ENCODE data around the gene C2CD4B.

The C2CD4B gene

GRCh38 chr15:62124176-62124972, 40.7 kb downstream of the C2CD4B start:
- TF ChIP-seq, protein P1, sequence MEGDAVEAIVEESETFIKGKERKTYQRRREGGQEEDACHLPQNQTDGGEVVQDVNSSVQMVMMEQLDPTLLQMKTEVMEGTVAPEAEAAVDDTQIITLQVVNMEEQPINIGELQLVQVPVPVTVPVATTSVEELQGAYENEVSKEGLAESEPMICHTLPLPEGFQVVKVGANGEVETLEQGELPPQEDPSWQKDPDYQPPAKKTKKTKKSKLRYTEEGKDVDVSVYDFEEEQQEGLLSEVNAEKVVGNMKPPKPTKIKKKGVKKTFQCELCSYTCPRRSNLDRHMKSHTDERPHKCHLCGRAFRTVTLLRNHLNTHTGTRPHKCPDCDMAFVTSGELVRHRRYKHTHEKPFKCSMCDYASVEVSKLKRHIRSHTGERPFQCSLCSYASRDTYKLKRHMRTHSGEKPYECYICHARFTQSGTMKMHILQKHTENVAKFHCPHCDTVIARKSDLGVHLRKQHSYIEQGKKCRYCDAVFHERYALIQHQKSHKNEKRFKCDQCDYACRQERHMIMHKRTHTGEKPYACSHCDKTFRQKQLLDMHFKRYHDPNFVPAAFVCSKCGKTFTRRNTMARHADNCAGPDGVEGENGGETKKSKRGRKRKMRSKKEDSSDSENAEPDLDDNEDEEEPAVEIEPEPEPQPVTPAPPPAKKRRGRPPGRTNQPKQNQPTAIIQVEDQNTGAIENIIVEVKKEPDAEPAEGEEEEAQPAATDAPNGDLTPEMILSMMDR (IDR thresholded peaks at IDR 0.05; ENCODE audit: insufficient read depth, low read length, poor library complexity, severe bottlenecking), result no peak
- TF ChIP-seq EZH2phosphoT487 (conservative IDR thresholded peaks at IDR 0.05; ENCODE audit: low read length), result no peak
- no peaks in the 10 kb centered on the region for H3K27me3 ChIP-seq (ENCODE audit: low read length)
- no peaks in the 10 kb centered on the region for H3K9me2 ChIP-seq (replicated peaks; ENCODE audit: insufficient read depth, low read length)
- H3F3A ChIP-seq (ENCODE audit: insufficient read depth), result no peaks in the 10 kb centered on the region
- H3K27ac ChIP-seq (ENCODE audit: low read depth, low read length), result no peak overlapping the region
- H3K79me2 ChIP-seq (ENCODE audit: insufficient read depth, low read length), result no peaks in the 10 kb centered on the region
- no peaks in the 10 kb centered on the region for H3K9me3 ChIP-seq (ENCODE audit: insufficient read depth, low read length)
- H2AFZ ChIP-seq (ENCODE audit: low read depth, low read length, severe bottlenecking), result no peak overlapping the region
- no peaks in the 10 kb centered on the region for H4K20me1 ChIP-seq (ENCODE audit: low read depth, low read length)
- no peak overlapping the region for H3K4me2 ChIP-seq (ENCODE audit: low read depth, low read length, poor library complexity, severe bottlenecking)
- no peaks in the 10 kb centered on the region for H3K36me3 ChIP-seq (ENCODE audit: low read length)
- no peak overlapping the region for H3K9ac ChIP-seq (ENCODE audit: low read length)
- no peak overlapping the region for H3K4me3 ChIP-seq (ENCODE audit: insufficient read depth, low read length, poor library complexity, severe bottlenecking)

DNA sequence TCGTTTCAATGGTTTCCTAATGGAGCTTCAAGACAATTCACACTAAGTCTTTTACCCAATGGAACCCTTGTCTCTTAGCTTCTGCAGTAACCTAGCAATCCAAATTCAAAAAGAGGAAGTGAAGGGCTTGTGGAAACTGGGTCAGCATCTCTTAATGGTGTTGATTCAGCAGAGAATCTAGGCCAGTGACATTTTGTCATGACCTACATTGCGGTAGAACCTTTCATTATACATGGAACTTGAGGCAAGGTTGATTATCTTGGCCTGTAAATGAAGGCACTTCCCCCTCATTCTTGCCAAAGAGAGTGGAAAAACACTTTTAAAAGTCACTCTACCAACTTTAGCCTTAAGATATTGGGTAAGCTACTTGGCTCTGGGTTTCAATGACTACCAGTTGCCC, 42.8 kb downstream of the C2CD4B start:
- TF ChIP-seq, protein P1 (IDR thresholded peaks at IDR 0.05; ENCODE audit: insufficient read depth, low read length, poor library complexity, severe bottlenecking), result no peak
- no peak for TF ChIP-seq EZH2phosphoT487 (conservative IDR thresholded peaks at IDR 0.05; ENCODE audit: low read length)
- Histone ChIP-seq H2AFZ (ENCODE audit: low read depth, low read length, severe bottlenecking) (no peak overlapping the region), H3K36me3 (ENCODE audit: low read length) (no peaks in the 10 kb centered on the region), H3K9me2 (replicated peaks; ENCODE audit: insufficient read depth, low read length) (no peaks in the 10 kb centered on the region), H3K27me3 (ENCODE audit: low read length) (no peaks in the 10 kb centered on the region), H3K4me2 (ENCODE audit: low read depth, low read length, poor library complexity, severe bottlenecking) (no peak overlapping the region), H3K9ac (ENCODE audit: low read length) (no peak overlapping the region), H3F3A (ENCODE audit: insufficient read depth) (no peaks in the 10 kb centered on the region), H3K9me3 (ENCODE audit: insufficient read depth, low read length) (no peaks in the 10 kb centered on the region), H3K27ac (ENCODE audit: low read depth, low read length) (no peak overlapping the region), H4K20me1 (ENCODE audit: low read depth, low read length) (no peaks in the 10 kb centered on the region), H3K4me3 (ENCODE audit: insufficient read depth, low read length, poor library complexity, severe bottlenecking) (no peak overlapping the region), H3K79me2 (ENCODE audit: insufficient read depth, low read length) (no peaks in the 10 kb centered on the region)

- Histone ChIP-seq H3K36me3 (ENCODE audit: low read length) (no peaks in the 10 kb centered on the region), H3K27ac (ENCODE audit: low read depth, low read length) (no peak overlapping the region), H4K20me1 (ENCODE audit: low read depth, low read length) (no peaks in the 10 kb centered on the region), H3K4me3 (ENCODE audit: insufficient read depth, low read length, poor library complexity, severe bottlenecking) (no peak overlapping the region), H3K9me3 (ENCODE audit: insufficient read depth, low read length) (no peaks in the 10 kb centered on the region), H3F3A (ENCODE audit: insufficient read depth) (no peaks in the 10 kb centered on the region), H3K4me2 (ENCODE audit: low read depth, low read length, poor library complexity, severe bottlenecking) (no peak overlapping the region), H3K79me2 (ENCODE audit: insufficient read depth, low read length) (no peaks in the 10 kb centered on the region), H2AFZ (ENCODE audit: low read depth, low read length, severe bottlenecking) (no peak overlapping the region), H3K9ac (ENCODE audit: low read length) (no peak overlapping the region), H3K9me2 (replicated peaks; ENCODE audit: insufficient read depth, low read length) (no peaks in the 10 kb centered on the region), H3K27me3 (ENCODE audit: low read length) (no peaks in the 10 kb centered on the region)
- TF ChIP-seq EZH2phosphoT487 (conservative IDR thresholded peaks at IDR 0.05; ENCODE audit: low read length), result no peak
- TF ChIP-seq, protein P1 (IDR thresholded peaks at IDR 0.05; ENCODE audit: insufficient read depth, low read length, poor library complexity, severe bottlenecking), result no peak
These were observed 43.6 kb downstream of the C2CD4B start for GRCh38 chr15:62121273-62122015.
